ENCODE data around the gene LMBR1L. TPM values are rescaled to one million over a fixed set of nuclear protein-coding genes. Genes with fewer than 3 reads are reported as not detected.

LMBR1L gene
- total RNA-seq, 3 donors from 2014 or later (not counting 1 experiment from before 2014, with no cell fraction given): 262 to 294 (median 271) TPM

DNA sequence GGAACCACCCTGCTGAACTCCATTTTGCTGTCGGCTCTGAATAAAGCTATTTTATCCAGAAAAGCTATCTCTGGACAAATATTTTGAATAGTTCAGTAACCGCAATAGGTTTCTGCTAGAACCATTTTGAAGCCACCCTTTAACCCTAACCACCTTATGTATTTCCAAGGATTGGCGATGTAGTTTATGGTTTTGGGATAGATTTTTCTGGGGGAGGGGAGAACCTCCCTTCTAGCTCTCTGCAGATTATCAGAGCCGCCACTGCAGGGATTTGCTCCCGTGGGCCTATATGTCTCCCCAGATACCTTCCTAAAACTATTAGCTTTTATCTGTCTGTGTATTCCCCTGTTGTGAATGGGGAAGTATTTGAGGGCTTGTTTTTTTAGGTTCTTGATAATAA is 22.4 kb upstream of the LMBR1L start:
- Mint-ChIP-seq H3K4me1 (peaks cover 26 to 27% of the 10 kb centered on the region in 2 donors), H3K36me3 (no peaks in the 10 kb centered on the region), H3K27ac (no peak overlapping the region), H3K9me3 (no peaks in the 10 kb centered on the region), H3K27me3 (ENCODE audit: low read depth in 2 of 2) (no peaks in the 10 kb centered on the region), H3K4me3 (no peak overlapping the region)
- TF ChIP-seq, protein P1, sequence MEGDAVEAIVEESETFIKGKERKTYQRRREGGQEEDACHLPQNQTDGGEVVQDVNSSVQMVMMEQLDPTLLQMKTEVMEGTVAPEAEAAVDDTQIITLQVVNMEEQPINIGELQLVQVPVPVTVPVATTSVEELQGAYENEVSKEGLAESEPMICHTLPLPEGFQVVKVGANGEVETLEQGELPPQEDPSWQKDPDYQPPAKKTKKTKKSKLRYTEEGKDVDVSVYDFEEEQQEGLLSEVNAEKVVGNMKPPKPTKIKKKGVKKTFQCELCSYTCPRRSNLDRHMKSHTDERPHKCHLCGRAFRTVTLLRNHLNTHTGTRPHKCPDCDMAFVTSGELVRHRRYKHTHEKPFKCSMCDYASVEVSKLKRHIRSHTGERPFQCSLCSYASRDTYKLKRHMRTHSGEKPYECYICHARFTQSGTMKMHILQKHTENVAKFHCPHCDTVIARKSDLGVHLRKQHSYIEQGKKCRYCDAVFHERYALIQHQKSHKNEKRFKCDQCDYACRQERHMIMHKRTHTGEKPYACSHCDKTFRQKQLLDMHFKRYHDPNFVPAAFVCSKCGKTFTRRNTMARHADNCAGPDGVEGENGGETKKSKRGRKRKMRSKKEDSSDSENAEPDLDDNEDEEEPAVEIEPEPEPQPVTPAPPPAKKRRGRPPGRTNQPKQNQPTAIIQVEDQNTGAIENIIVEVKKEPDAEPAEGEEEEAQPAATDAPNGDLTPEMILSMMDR (IDR thresholded peaks at IDR 0.05): no peak
- no peaks in the 10 kb centered on the region for H3K9me3 ChIP-seq (ENCODE audit: control insufficient read depth, insufficient read depth, low read length)
- 93% methylated on average over 2 of the region's 5 CpGs for WGBS (ENCODE audit: insufficient coverage)
- no peak for ATAC-seq
- H3K27me3 ChIP-seq (ENCODE audit: control insufficient read depth, insufficient read depth, low read length): no peaks in the 10 kb centered on the region
- DNase-seq: no peak
- intact Hi-C loops (cut with micrococcal nuclease): no loop called here
- H3K36me3 ChIP-seq (ENCODE audit: control insufficient read depth, insufficient read depth, low read length): peaks cover 14% of the 10 kb centered on the region
- no peak overlapping the region for H3K4me3 ChIP-seq (ENCODE audit: low read length)
- no peak overlapping the region for H3K27ac ChIP-seq (ENCODE audit: low read length)
- peaks cover 15% of the 10 kb centered on the region for H3K4me1 ChIP-seq (ENCODE audit: control insufficient read depth, insufficient read depth, low read length)

DNA sequence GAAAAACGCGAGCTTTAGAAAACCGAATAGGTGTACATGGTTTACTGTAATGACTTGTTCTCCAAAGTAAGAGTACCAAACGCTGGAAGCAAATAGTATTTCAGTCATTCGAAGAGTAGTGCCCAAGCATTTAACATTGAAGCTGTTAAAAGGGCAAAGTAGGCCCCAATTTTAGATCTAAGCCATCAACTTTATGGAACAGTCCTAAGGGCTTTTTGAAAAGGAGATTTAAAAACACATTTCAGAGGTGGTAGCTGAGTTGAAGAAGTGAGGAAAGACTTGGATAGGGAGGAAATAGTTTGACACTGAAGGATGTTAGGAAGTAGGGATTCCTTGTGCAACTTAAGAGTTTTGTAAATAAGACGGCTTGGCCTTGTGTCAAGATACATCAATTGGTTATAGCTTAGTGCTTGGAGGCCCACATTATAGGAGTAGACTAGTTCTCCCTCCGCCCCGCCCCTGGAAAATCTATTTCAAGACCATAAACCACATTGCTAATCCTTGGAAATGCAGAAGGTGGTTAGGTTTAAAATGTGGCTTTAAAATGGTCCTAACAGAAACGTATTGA is 21.3 kb upstream of the LMBR1L start:
- no peaks in the 10 kb centered on the region for H3K9me3 ChIP-seq (ENCODE audit: control insufficient read depth, insufficient read depth, low read length)
- peaks cover 4% of the 10 kb centered on the region for H3K36me3 Mint-ChIP-seq
- H3K4me3 Mint-ChIP-seq: peak overlapping the region; percentile 80
- H3K36me3 ChIP-seq (ENCODE audit: control insufficient read depth, insufficient read depth, low read length): peaks cover 23% of the 10 kb centered on the region
- H3K9me3 Mint-ChIP-seq: no peaks in the 10 kb centered on the region
- TF ChIP-seq, protein P1 (IDR thresholded peaks at IDR 0.05): no peak
- DNase-seq: no peak
- intact Hi-C loops (cut with micrococcal nuclease): loop anchor here (2.0 kb wide), 3 partner anchors 61 to 113 kb away; partner anchors contain the start of gene PRKAG1
- peak overlapping the region; percentile 46 for H3K4me3 ChIP-seq (ENCODE audit: low read length)
- peak overlapping the region; percentile 95 to 97 for H3K27ac Mint-ChIP-seq
- H3K27ac ChIP-seq (ENCODE audit: low read length): peak overlapping the region; percentile 68
- no peak for ATAC-seq
- 10% methylated on average over 6 of the region's 9 CpGs for WGBS (ENCODE audit: insufficient coverage)
- H3K4me1 ChIP-seq (ENCODE audit: control insufficient read depth, insufficient read depth, low read length): peaks cover 15% of the 10 kb centered on the region
- no peaks in the 10 kb centered on the region for H3K27me3 ChIP-seq (ENCODE audit: control insufficient read depth, insufficient read depth, low read length)
- no peaks in the 10 kb centered on the region for H3K27me3 Mint-ChIP-seq (ENCODE audit: low read depth in 2 of 2)
- H3K4me1 Mint-ChIP-seq: peaks cover 31 to 34% of the 10 kb centered on the region in 2 donors

DNA sequence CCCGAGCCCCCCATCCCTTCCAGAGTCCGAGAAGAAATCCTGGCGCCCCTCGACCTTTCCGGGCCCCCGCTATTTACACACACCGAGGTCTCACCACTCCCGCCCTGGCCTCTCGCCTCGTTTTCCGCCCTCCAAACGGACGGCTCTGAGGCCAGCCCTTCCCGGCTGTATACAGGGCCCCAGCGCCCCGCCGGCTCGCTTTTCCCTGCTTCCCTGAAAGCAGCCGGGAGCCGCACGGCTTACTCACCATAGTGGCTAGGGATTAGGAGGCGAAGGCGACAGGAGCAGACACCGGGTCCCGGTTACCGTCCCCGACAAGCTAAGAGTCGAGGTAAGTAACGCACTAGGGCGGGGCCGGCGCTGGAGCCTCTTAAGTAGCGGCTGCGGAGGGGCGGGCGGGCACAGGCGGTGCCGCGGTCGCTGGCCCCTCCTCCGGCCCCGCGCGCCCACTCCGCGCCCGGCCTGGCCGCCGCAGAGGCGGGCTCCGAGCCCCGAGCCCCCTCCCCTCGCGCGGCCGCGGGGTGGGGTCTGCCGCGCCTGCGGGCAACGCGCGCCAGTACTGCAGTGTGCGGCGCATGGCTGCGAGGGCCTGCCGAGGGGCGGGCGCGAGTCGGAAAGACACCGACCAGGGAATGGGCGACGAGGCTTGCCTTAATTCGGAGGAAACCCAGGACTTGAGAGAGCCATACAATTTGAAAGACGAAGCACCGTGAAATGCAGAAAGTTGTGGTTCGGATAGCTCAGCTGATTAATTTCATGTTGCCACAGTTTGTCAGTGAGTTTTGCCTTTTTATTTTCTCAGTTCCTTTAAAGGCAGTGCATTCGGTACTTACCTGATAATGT is 20.6 kb upstream of the LMBR1L start, which contains the start of gene TUBA1B:
Gene TUBA1B, minus strand, starts transcription at position 345 of the 843 bp plus-strand sequence. Its CDS starts 95 bp downstream, at position 250.
- Mint-ChIP-seq H3K4me3 (peak within 1 kb of the TSS; percentile 96), H3K27ac (peak within 1 kb of the TSS; percentile 95 to 97), H3K36me3 (peaks cover 6% of the 10 kb centered on the region), H3K27me3 (ENCODE audit: low read depth in 2 of 2) (no peaks in the 10 kb centered on the region), H3K9me3 (no peaks in the 10 kb centered on the region), H3K4me1 (peaks cover 34 to 37% of the 10 kb centered on the region in 2 donors)
- Histone ChIP-seq H3K4me1 (ENCODE audit: control insufficient read depth, insufficient read depth, low read length) (peaks cover 15% of the 10 kb centered on the region), H3K9me3 (ENCODE audit: control insufficient read depth, insufficient read depth, low read length) (no peaks in the 10 kb centered on the region), H3K36me3 (ENCODE audit: control insufficient read depth, insufficient read depth, low read length) (peaks cover 26% of the 10 kb centered on the region), H3K4me3 (ENCODE audit: low read length) (peak within 1 kb of the TSS; percentile 81), H3K27ac (ENCODE audit: low read length) (peak within 1 kb of the TSS; percentile 86), H3K27me3 (ENCODE audit: control insufficient read depth, insufficient read depth, low read length) (no peaks in the 10 kb centered on the region)
- DNase-seq: peak; percentile 84 to 93
- intact Hi-C loops (cut with micrococcal nuclease): loop anchor here (2.0 kb wide), 3 partner anchors 60 to 112 kb away; partner anchors contain the start of gene PRKAG1
- under 1% methylated on average over 79 of the region's 79 CpGs for WGBS (ENCODE audit: insufficient coverage)
- peak; percentile 70 to 89 (median 79) for ATAC-seq
- TF ChIP-seq, protein P1 (IDR thresholded peaks at IDR 0.05): no peak

Measured in natural killer cell (primary cell).